K562 (cell line): ENCODE data around the gene PDE6B. TPM values are rescaled to one million over a fixed set of nuclear protein-coding genes. Genes with fewer than 3 reads are reported as not detected.

Experiments used
- ATAC-seq: fragments of 200-7000 bp; cut with Tn5 transposase; 3 replicates; pipeline ENCODE4 v1.9.1; 2020; ENCODE audit warnings: moderate library complexity
- BruUV-seq: library from RNA; stranded (reverse); fragments of 400-500 nt; replicated peaks from 2 replicates; lab custom pipeline; 2021; lab: Mats Ljungman, UMichigan
- CTCF ChIA-PET: fragments of 300-600 bp; formaldehyde crosslinking; extraction: SDS; loops from one replicate; lab custom pipeline; 2021; ENCODE audit warnings: low intra/inter-chr PET ratio; lab: Yijun Ruan, JAX
- POLR2A ChIA-PET: fragments of 300-600, 350-650 bp; sonication (Branson Sonifier 250); formaldehyde crosslinking; extraction: SDS; loops from one replicate; lab custom pipeline; 2021; ENCODE audit warnings: antibody characterized with exemption, inconsistent platforms; lab: Yijun Ruan, JAX
- DNase-seq, 4 experiments: peaks; one replicate each; pipeline versions ENCODE4 v3.0.0 to v3.0.0-alpha.2; 2011 to 2018; ENCODE audit warnings: low spot score in 3 of 4, mixed read lengths in 3 of 4; ENCODE audit errors: extremely low read depth in 1 of 4
- FAIRE-seq: peaks from 2 replicates; lab custom pipeline; 2011; peaks lifted over from hg19 to GRCh38; lab: Jason Lieb, UNC
- H2AFZ ChIP-seq: 2 replicates; pipeline ENCODE4 v1.6.0; 2011; ENCODE audit warnings: low read depth, low read length, control low read depth, inconsistent platforms
- H3K27ac ChIP-seq: fragments of 200-600 bp; 3 replicates; pipeline ENCODE4 v1.8.0; 2011; ENCODE audit warnings: low read depth, mild to moderate bottlenecking, control low read depth, inconsistent platforms, low read length, moderate library complexity, mixed read lengths; ENCODE audit errors: extremely low read depth
- H3K27me3 ChIP-seq, 2 experiments: fragments of 300-600 bp in 1 of 2; 2 replicates in 1 of 2; 3 replicates in 1 of 2; pipeline versions ENCODE4 v1.6.0 to v1.8.0; 2011; ENCODE audit warnings: inconsistent platforms in 2 of 2, low read length in 2 of 2, mild to moderate bottlenecking in 1 of 2, mixed read lengths in 1 of 2, moderate library complexity in 1 of 2; ENCODE audit not compliant: control insufficient read depth in 2 of 2, insufficient read depth in 2 of 2
- H3K36me3 ChIP-seq: fragments of 300-600 bp; 3 replicates; pipeline ENCODE4 v1.8.0; 2011; ENCODE audit warnings: mild to moderate bottlenecking, low read length, inconsistent platforms; ENCODE audit not compliant: control insufficient read depth, insufficient read depth
- H3K4me1 ChIP-seq, 2 experiments: fragments of 200-600 bp in 1 of 2; replicated peaks in 1 of 2; 2 replicates in 1 of 2; 3 replicates in 1 of 2; pipeline versions ENCODE4 v1.5.1 to v1.8.0; 2011; ENCODE audit warnings: inconsistent platforms in 2 of 2, low read length in 2 of 2, mild to moderate bottlenecking in 1 of 2, mixed read lengths in 1 of 2, moderate library complexity in 1 of 2; ENCODE audit not compliant: control insufficient read depth in 2 of 2, insufficient read depth in 2 of 2
- H3K4me2 ChIP-seq: 2 replicates; pipeline ENCODE4 v1.6.1; 2011; ENCODE audit warnings: low read length, control low read depth, inconsistent platforms, mixed read lengths; ENCODE audit not compliant: insufficient read depth
- H3K4me3 ChIP-seq: fragments of 200-600 bp; sonication (generic), shearing (Covaris generic); 2 replicates; pipeline ENCODE4 v1.5.1; 2016; ENCODE audit warnings: control low read depth, inconsistent platforms
- H3K79me2 ChIP-seq: fragments of 200-600 bp; 3 replicates; pipeline ENCODE4 v1.8.0; 2011; ENCODE audit warnings: low read length, inconsistent platforms; ENCODE audit not compliant: control insufficient read depth, insufficient read depth
- H3K9ac ChIP-seq, 2 experiments: 2 replicates each; pipeline versions ENCODE4 v1.6.0 to v1.6.1; 2011; ENCODE audit warnings: low read depth in 2 of 2, low read length in 2 of 2, control low read depth in 1 of 2, inconsistent platforms in 1 of 2, mild to moderate bottlenecking in 1 of 2, mixed read lengths in 1 of 2; ENCODE audit not compliant: insufficient read depth in 1 of 2
- H3K9me1 ChIP-seq: one replicate; pipeline ENCODE4 v1.6.0; 2011; ENCODE audit warnings: inconsistent platforms, mild to moderate bottlenecking, low read length, moderate library complexity; ENCODE audit not compliant: control insufficient read depth, insufficient read depth
- H3K9me3 ChIP-seq: replicated peaks from 2 replicates; pipeline ENCODE4 v1.5.1; 2011; ENCODE audit warnings: low read depth, low read length, inconsistent platforms; ENCODE audit not compliant: control insufficient read depth, insufficient read depth
- H4K20me1 ChIP-seq: replicated peaks from 2 replicates; pipeline ENCODE4 v1.6.1; 2011; ENCODE audit warnings: low read length, inconsistent platforms, mixed read lengths; ENCODE audit not compliant: control insufficient read depth, insufficient read depth
- ATF1 ChIP-seq, 2 experiments: fragments of 450-650 bp in 1 of 2; IDR thresholded peaks; 2 replicates each; pipeline ENCODE4 v1.6.1; 2016; ENCODE audit warnings: missing compliant biosample characterization in 1 of 2, missing genetic modification characterization in 1 of 2
- EGR1 ChIP-seq: fragments of 450-650 bp; conservative IDR thresholded peaks from 2 replicates; pipeline ENCODE4 v1.6.1; 2017; ENCODE audit warnings: mild to moderate bottlenecking
- FOXA1 ChIP-seq: fragments of 450-650 bp; IDR thresholded peaks from 2 replicates; pipeline ENCODE4 v1.6.1; 2016; ENCODE audit warnings: mild to moderate bottlenecking, borderline replicate concordance
- GTF2F1 ChIP-seq: IDR thresholded peaks from 2 replicates; pipeline ENCODE4 v1.6.1; 2011; ENCODE audit warnings: low read depth, low read length, improper control_type of control experiment
- HNRNPLL ChIP-seq: fragments of 200-400 bp; formaldehyde crosslinking; IDR thresholded peaks from 2 replicates; pipeline ENCODE4 v1.6.1; 2017; ENCODE audit warnings: low read length, low read depth, mild to moderate bottlenecking; ENCODE audit not compliant: poor library complexity, severe bottlenecking
- KAT8 ChIP-seq: fragments of 450-650 bp; IDR thresholded peaks from 2 replicates; pipeline ENCODE4 v1.6.1; 2016; ENCODE audit warnings: low read depth, mild to moderate bottlenecking
- NUFIP1 ChIP-seq: fragments of 450-650 bp; IDR thresholded peaks from 2 replicates; pipeline ENCODE4 v1.6.1; 2018; ENCODE audit not compliant: partially characterized antibody
- PATZ1 ChIP-seq: fragments of 250-450 bp; sonication (Bioruptor Pico); IDR thresholded peaks from 2 replicates; pipeline ENCODE4 v1.5.0; 2020; ENCODE audit warnings: mild to moderate bottlenecking, borderline replicate concordance
- PRMT5 ChIP-seq: sonication (generic); formaldehyde crosslinking; IDR thresholded peaks from 2 replicates; pipeline ENCODE4 v1.5.0; 2020; ENCODE audit warnings: missing genetic modification reagents
- USF1 ChIP-seq: sonication (generic); formaldehyde crosslinking; IDR thresholded peaks from 2 replicates; pipeline ENCODE4 v1.9.0; 2022; ENCODE audit warnings: mild to moderate bottlenecking, missing genetic modification reagents
- ZBTB12 ChIP-seq: fragments of 250-450 bp; sonication (Bioruptor Pico); IDR thresholded peaks from 2 replicates; pipeline ENCODE4 v1.4.0; 2020
- ZBTB2 ChIP-seq: fragments of 450-650 bp; IDR thresholded peaks from 2 replicates; pipeline ENCODE4 v1.6.1; 2016; ENCODE audit warnings: antibody characterized with exemption
- ZBTB7A ChIP-seq: IDR thresholded peaks from 2 replicates; pipeline ENCODE4 v1.6.1; 2011; ENCODE audit warnings: low read depth, mild to moderate bottlenecking, low read length, moderate library complexity, borderline replicate concordance; ENCODE audit not compliant: control insufficient read depth
- ZNF347 ChIP-seq: fragments of 450-650 bp; formaldehyde crosslinking; IDR thresholded peaks from 2 replicates; pipeline ENCODE4 v1.4.0; 2020; ENCODE audit warnings: low read depth, mild to moderate bottlenecking, moderate library complexity
- WGBS: fragments of 100-300 bp; shearing (Covaris generic); methylation state at CpG from one replicate; pipeline ENCODE4 v1.1.6; 2016; ENCODE audit warnings: low coverage, mixed read lengths; ENCODE audit not compliant: insufficient coverage; ENCODE audit errors: missing lambda C conversion rate; 5-methylcytosine and 5-hydroxymethylcytosine counted together
- in situ Hi-C: fragments of 300-500 bp; cut with MboI; formaldehyde crosslinking; loops from 4 replicates; pipeline ENCODE4 v1.15.0; 2018; ENCODE audit warnings: inconsistent platforms, mixed read lengths
- intact Hi-C: fragments of 100-400 bp; cut with micrococcal nuclease; formaldehyde crosslinking; loops from 2 replicates; pipeline ENCODE4 v1.14.2; 2022
- polyA plus RNA-seq, 8 experiments: library from polyadenylated mRNA; depleted of rRNA in 4 of 8; stranded (reverse) in 5 of 8; unstranded in 3 of 8; fragments of >200 nt; fragmentation: Nextera tagmentation in 2 of 8; fragmentation: Illumina TruSeq in 1 of 8; extraction: Ambion mirVana in 2 of 8; extraction: Trizol in 1 of 8; gene quantifications; 2 replicates each; pipeline versions ENCODE4 v1.2.1 to v1.2.3, GENCODE V29; 2011 to 2014; ENCODE audit warnings: inconsistent platforms in 1 of 8, missing spikeins in 1 of 8
- total RNA-seq, 7 experiments: library from RNA; depleted of rRNA in 6 of 7; stranded (reverse); fragments of >200 nt in 6 of 7; fragmentation: Illumina TruSeq in 2 of 7; extraction: Trizol in 2 of 7; gene quantifications; 2 replicates each; pipeline versions ENCODE4 v1.2.1 to v1.2.3, GENCODE V29; 2011 to 2021; ENCODE audit warnings: low replicate concordance in 1 of 7

Gene PDE6B
- total and polyA plus RNA-seq, 9 of the 15 experiments (the other 6 are each of a cell fraction or from before 2014, with no cell fraction given), result 0.04 TPM; not detected in 8

GRCh38 chr4:674172-675035, 49.0 kb downstream of the PDE6B start, which contains the start of the genes ATP5ME and MYL5:
Gene ATP5ME (minus strand): TSS chr4:674276. CDS start chr4:674247, 29 bp downstream.
Gene MYL5 (plus strand): TSS chr4:674542. CDS start chr4:678027, 3,485 bp downstream.
- H3K27me3 ChIP-seq, result no peaks in the 10 kb centered on the region
- no peaks in the 10 kb centered on the region for H3K9me1 ChIP-seq
- ChIA-PET CTCF (interaction anchor here (0.7 to 1.0 kb wide), 2 partner anchors 10 to 55 kb away, joined by 3 to 5 read pairs; no protein-coding TSS in a partner anchor), POLR2A (interaction anchor here (0.5 to 0.7 kb wide), 6 partner anchors 9 to 200 kb away, joined by 3 to 4 read pairs (median 3); no protein-coding TSS in a partner anchor)
- in situ Hi-C loops, result no loop called here
- intact Hi-C loops, result loop anchor here (1.0 kb wide), 1 partner anchor 72 kb away; no protein-coding TSS in a partner anchor
- TSS peak; percentile 68 for BruUV-seq
- peak within 1 kb of the TSS; percentile 93 for H3K4me2 ChIP-seq
- peak within 1 kb of the TSS; percentile 97 for H3K4me3 ChIP-seq
- peaks cover 32% of the 10 kb centered on the region for H3K36me3 ChIP-seq
- FAIRE-seq (peak; percentile 100), DNase-seq (peak; percentile 97 to 100 (median 98)), ATAC-seq (peak; percentile 91)
- H2AFZ ChIP-seq, result peak within 1 kb of the TSS; percentile 88
- peaks cover 22% of the 10 kb centered on the region for H3K79me2 ChIP-seq
- H3K9ac ChIP-seq, result peak within 1 kb of the TSS; percentile 95 to 96
- H3K27ac ChIP-seq, result peak within 1 kb of the TSS; percentile 91
- no peaks in the 10 kb centered on the region for H3K9me3 ChIP-seq
- peaks cover 5% of the 10 kb centered on the region; the same call in 1 of the 2 replicates for H4K20me1 ChIP-seq
- H3K4me1 ChIP-seq, result peaks cover 9 to 61% of the 10 kb centered on the region in 2 experiments
- under 1% methylated on average over 69 of the region's 84 CpGs for WGBS
- TF ChIP-seq EGR1 (peak; percentile 97), KAT8 (no peak), NUFIP1 (no peak), HNRNPLL (no peak), FOXA1 (no peak), ZBTB7A (peak; percentile 86; the same call in 1 of the 2 replicates), GTF2F1 (0 out of 2 replicates have a peak, but pooled peaks have one; percentile 25), USF1 (CRISPR knock-in tag) (peak; percentile 93), ATF1 (CRISPR knock-in tag; IDR thresholded peaks at IDR 0.05) (peak; percentile 78), ATF1 (tag; IDR thresholded peaks at IDR 0.05) (peak; percentile 99), ZBTB2 (peak; percentile 96), PRMT5 (CRISPR knock-in tag) (no peak), ZBTB12 (CRISPR knock-in tag) (peak; percentile 95), ZNF347 (no peak), PATZ1 (CRISPR knock-in tag) (no peak)
